NCI-H82 treated with DMSO at 0.1 percent for 48 hours (cell line): ENCODE results near the gene PRMT3.
"Not testable (repeated sequence)": the region's sequence is repeated elsewhere in the genome, so short reads cannot be mapped to it uniquely, and the experiment has no call there.

ENCODE experiments used
- DNase-seq: peaks from one replicate; lab custom pipeline; 2025; ENCODE audit not compliant: unreplicated experiment; lab: John Stamatoyannopoulos, UW

PRMT3 gene

GRCh38 chr11:20387261-20388095 lies at the start of gene PRMT3:
Gene PRMT3 (plus strand): TSS chr11:20387716. CDS start chr11:20387747, 31 bp downstream.
- peak; percentile 69 for DNase-seq

GRCh38 chr11:20342347-20343141 lies 45.0 kb upstream of the PRMT3 start:
- DNase-seq = peak; percentile 93

GRCh38 chr11:20351136-20351535 lies 36.4 kb upstream of the PRMT3 start:
- no peak for DNase-seq

GRCh38 chr11:20351751-20352262 lies 35.7 kb upstream of the PRMT3 start:
- no peak for DNase-seq

GRCh38 chr11:20353829-20354434 lies 33.6 kb upstream of the PRMT3 start:
- peak; percentile 26 for DNase-seq

- peak; percentile 28 for DNase-seq
Measured at GRCh38 chr11:20355221-20356219, 32.0 kb upstream of the PRMT3 start.

- no peak for DNase-seq
Measured at GRCh38 chr11:20357150-20357549, 30.4 kb upstream of the PRMT3 start.

GRCh38 chr11:20360650-20361049 lies 26.9 kb upstream of the PRMT3 start:
- DNase-seq = no peak

- DNase-seq = no peak
Measured at GRCh38 chr11:20362481-20362880, 25.0 kb upstream of the PRMT3 start.

GRCh38 chr11:20363149-20363499 lies 24.4 kb upstream of the PRMT3 start:
- no peak for DNase-seq

GRCh38 chr11:20363500-20364340 lies 23.8 kb upstream of the PRMT3 start, which contains the start of gene HTATIP2:
Gene HTATIP2 (plus strand): TSS chr11:20363714. CDS start chr11:20364238, 524 bp downstream.
- DNase-seq = no peak

GRCh38 chr11:20364341-20364792 lies 23.1 kb upstream of the PRMT3 start:
- DNase-seq = no peak

GRCh38 chr11:20365465-20365864 lies 22.1 kb upstream of the PRMT3 start:
- not testable (repeated sequence) for DNase-seq

- DNase-seq = no peak
Measured at GRCh38 chr11:20367313-20367948, 20.1 kb upstream of the PRMT3 start.

- DNase-seq = peak; percentile 50
Measured at GRCh38 chr11:20368438-20368837, 19.1 kb upstream of the PRMT3 start.

- DNase-seq = no peak
Measured at GRCh38 chr11:20369826-20370225, 17.7 kb upstream of the PRMT3 start.

- peak; percentile 60 for DNase-seq
Measured at GRCh38 chr11:20372081-20372626, 15.4 kb upstream of the PRMT3 start.

- peak; percentile 95 for DNase-seq
Measured at GRCh38 chr11:20373147-20373546, 14.4 kb upstream of the PRMT3 start.
